ENCODE measurements around the gene ZNF423. TPM values are rescaled to one million over a fixed set of nuclear protein-coding genes. Genes with fewer than 3 reads are reported as not detected.
"Not testable (repeated sequence)": the region's sequence is repeated elsewhere in the genome, so short reads cannot be mapped to it uniquely, and the experiment has no call there.

Gene ZNF423
- total RNA-seq, 2 experiments from 2014 or later: not detected

DNA sequence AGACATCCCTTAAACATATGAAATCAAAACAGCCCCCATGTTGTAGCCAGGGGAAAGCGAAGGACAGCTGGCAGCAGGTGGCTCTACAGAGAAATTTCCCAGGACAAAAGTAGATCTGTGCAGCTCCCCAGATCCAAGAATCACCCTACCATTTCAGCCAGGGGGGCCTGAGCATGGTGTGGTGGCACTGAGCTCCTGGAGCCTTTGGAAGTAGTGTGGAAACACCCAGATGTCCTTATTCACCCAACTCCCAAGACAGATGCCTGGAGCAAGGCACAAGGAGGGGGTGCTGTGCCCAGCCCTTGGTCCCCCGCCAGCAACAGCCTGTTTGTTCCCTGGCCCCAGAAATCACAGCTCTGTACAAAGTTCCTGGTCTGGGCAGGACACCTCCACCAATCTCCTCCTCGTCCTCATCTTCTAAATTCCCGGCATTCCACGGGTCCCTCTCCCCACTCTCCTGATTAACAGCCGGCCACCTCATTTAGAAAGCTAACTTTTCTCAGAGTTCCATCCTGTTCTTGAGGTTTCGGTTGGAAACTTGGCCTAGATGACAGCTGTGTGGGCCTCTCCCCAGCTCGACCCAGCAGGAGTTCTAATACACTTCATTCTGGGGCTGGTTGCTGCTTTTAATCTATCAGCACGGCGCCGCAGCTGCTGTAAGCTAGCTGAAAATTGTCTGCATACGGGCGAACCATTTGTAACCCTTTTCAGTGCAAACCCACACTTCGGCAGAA, 291.2 kb downstream of the ZNF423 start:
- Mint-ChIP-seq H3K36me3 (ENCODE audit: low read depth) (no peaks in the 10 kb centered on the region), H3K4me3 (no peak overlapping the region), H3K27me3 (no peaks in the 10 kb centered on the region), H3K9me3 (ENCODE audit: low read depth) (no peaks in the 10 kb centered on the region), H3K27ac (no peak overlapping the region), H3K4me1 (no peaks in the 10 kb centered on the region)
- DNase-seq (no peak), ATAC-seq (no peak)
- CTCF ChIA-PET: no interaction called here
- POLR2A ChIA-PET: no interaction called here
- intact Hi-C loops (cut with DNase I, micrococcal nuclease): no loop called here

DNA sequence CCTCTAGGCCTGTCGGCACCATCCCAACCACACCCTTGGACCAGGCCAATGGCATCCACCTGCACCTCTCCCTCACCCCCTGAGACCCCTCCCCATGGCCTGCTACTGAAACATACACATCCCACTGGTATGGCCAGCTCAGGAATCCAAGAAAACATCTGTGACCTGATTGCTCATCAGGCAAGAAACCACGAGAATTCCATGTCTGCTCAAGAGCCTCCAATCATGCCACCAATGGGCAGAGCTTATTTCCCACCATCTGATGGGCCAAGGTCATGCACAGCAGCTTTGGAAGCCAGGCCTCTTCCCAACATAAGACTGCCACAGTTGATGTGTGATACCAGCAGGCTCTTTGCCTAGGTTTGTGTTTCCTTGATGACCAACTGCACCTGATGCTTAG, 292.2 kb downstream of the ZNF423 start:
- no peak overlapping the region for H3K27ac Mint-ChIP-seq
- H3K4me1 Mint-ChIP-seq: no peaks in the 10 kb centered on the region
- ATAC-seq: no peak

DNA sequence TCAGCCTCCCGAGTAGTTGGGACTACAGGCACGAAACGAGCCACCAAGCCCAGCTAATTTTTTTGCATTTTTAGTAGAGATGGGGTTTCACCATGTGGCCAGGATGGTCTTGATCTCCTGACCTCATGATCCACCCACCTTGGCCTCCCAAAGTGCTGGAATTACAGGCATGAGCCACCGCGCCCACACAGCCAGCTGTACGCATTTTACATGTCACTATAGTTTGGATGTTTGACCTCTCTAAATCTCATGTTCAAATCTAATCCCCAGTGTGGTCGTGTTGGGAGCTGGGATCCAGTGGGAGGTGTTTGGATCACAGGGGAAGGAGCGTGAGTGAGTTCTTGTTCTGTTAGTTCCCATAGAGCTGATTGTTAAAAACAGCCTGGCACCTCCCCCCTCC, 293.0 kb downstream of the ZNF423 start:
- H3K9me3 Mint-ChIP-seq (ENCODE audit: low read depth); intact Hi-C loops (cut with DNase I, micrococcal nuclease); H3K27me3 Mint-ChIP-seq; POLR2A ChIA-PET; H3K36me3 Mint-ChIP-seq (ENCODE audit: low read depth); H3K27ac Mint-ChIP-seq; H3K4me3 Mint-ChIP-seq; DNase-seq; ATAC-seq; H3K4me1 Mint-ChIP-seq: not testable (repeated sequence)
- CTCF ChIA-PET: interaction anchor here (1.2 kb wide), 1 partner anchor 24 kb away, joined by 3 read pairs; no protein-coding TSS in a partner anchor

More for the DNA sequence above, 292.2 kb downstream of the ZNF423 start:
- H3K9me3 Mint-ChIP-seq (ENCODE audit: low read depth): no peaks in the 10 kb centered on the region
- no peaks in the 10 kb centered on the region for H3K27me3 Mint-ChIP-seq
- DNase-seq: no peak
- CTCF ChIA-PET: no interaction called here
- H3K36me3 Mint-ChIP-seq (ENCODE audit: low read depth): no peaks in the 10 kb centered on the region
- no peak overlapping the region for H3K4me3 Mint-ChIP-seq
- POLR2A ChIA-PET: no interaction called here
- intact Hi-C loops (cut with DNase I, micrococcal nuclease): no loop called here

DNA sequence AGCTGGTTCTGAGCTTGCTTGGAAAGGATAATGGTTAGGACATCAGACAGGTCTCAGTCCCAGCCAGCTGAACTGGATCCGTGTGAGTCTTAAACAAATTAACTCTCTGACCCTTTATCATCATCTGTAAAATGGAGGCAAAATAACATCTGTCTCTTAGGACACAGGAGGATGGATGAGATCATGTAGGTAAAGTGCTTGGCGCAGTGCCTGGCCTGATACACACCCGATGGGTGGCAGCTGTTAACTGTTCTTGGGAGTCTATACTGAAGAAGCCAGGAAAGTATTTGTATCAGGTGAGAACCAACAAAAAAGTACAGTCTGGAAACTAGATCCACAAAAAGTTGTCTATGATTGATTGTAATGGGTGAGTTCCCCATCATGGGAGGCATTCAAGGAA, 293.7 kb downstream of the ZNF423 start:
- ATAC-seq: no peak
- POLR2A ChIA-PET: no interaction called here
- Mint-ChIP-seq H3K4me3 (no peak overlapping the region), H3K9me3 (ENCODE audit: low read depth) (no peaks in the 10 kb centered on the region), H3K27ac (no peak overlapping the region), H3K27me3 (no peaks in the 10 kb centered on the region), H3K36me3 (ENCODE audit: low read depth) (no peaks in the 10 kb centered on the region), H3K4me1 (no peaks in the 10 kb centered on the region)
- no peak for DNase-seq
- CTCF ChIA-PET: interaction anchor here (1.2 kb wide), 1 partner anchor 24 kb away, joined by 3 read pairs; no protein-coding TSS in a partner anchor
- intact Hi-C loops (cut with DNase I, micrococcal nuclease): no loop called here

DNA sequence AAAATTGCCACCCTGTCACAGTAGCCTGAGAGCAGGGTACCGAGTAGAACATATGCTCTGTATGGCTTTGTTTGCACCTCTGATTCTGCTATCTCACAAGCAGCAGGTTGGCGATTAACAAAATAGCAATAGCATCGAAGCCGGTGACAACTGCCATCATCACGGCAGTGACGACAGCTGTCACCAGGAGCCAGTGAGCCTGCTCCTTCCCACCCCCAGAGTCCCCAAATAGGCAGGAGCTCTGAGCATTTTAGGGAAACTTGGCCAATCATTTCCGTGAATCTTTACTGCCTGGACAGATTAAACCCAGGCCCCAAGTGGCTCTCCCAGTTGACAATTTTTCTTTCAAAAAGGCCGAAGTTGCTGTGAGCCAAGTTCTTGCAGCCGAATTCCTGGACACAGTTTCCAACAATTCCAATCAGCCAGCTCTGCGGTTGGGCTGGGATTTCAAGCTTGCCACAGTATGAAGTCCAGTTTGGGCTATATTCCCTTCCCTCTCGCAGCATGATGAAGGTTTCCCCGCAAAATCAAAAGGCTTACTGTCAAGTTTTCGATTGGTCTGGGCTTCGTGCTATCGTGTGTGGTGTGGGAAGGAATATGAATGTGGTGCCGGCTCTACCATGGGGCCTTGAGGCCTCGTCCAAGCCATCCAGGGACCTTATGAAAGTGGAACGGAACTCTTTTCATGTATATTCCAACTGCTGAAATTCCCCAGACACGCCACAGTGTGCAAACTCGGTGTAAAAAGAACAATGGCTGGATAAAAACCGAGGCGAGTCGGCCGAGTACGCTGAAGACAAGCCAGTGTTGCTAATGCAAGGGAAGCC, 295.7 kb downstream of the ZNF423 start:
- intact Hi-C loops (cut with DNase I, micrococcal nuclease): no loop called here
- no peak overlapping the region for H3K27ac Mint-ChIP-seq
- H3K27me3 Mint-ChIP-seq: no peaks in the 10 kb centered on the region
- DNase-seq: no peak
- no peaks in the 10 kb centered on the region for H3K4me1 Mint-ChIP-seq
- CTCF ChIA-PET: interaction anchor here (0.6 kb wide), 1 partner anchor 32 kb away, joined by 3 read pairs; no protein-coding TSS in a partner anchor
- H3K36me3 Mint-ChIP-seq (ENCODE audit: low read depth): no peaks in the 10 kb centered on the region
- ATAC-seq: no peak
- no peak overlapping the region for H3K4me3 Mint-ChIP-seq
- POLR2A ChIA-PET: no interaction called here
- H3K9me3 Mint-ChIP-seq (ENCODE audit: low read depth): no peaks in the 10 kb centered on the region

DNA sequence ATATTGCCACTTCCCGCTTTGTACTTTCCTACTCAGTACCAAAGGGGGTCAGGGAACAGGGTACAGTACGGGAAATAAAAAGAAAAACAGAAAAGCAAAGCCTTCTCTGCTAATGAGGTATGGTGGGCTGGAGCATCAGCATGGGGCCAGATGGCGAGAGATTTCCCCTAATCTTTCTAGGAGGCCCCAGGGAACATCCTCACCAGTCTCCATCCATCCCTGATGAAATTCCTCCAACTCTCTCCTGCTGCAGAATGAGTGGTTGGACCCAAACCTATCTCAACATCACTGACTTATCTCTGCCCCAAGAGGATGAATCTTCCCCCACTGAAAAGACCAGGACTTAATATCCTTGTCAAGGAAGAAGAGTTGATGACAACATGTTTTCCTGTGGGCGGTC, 296.7 kb downstream of the ZNF423 start:
- ATAC-seq (no peak), DNase-seq (no peak)
- H3K9me3 Mint-ChIP-seq (ENCODE audit: low read depth): no peaks in the 10 kb centered on the region
- no peaks in the 10 kb centered on the region for H3K4me1 Mint-ChIP-seq
- CTCF ChIA-PET: no interaction called here
- POLR2A ChIA-PET: no interaction called here
- H3K27me3 Mint-ChIP-seq: no peaks in the 10 kb centered on the region
- no peak overlapping the region for H3K4me3 Mint-ChIP-seq
- H3K27ac Mint-ChIP-seq: no peak overlapping the region
- H3K36me3 Mint-ChIP-seq (ENCODE audit: low read depth): no peaks in the 10 kb centered on the region
- intact Hi-C loops (cut with DNase I, micrococcal nuclease): no loop called here

DNA sequence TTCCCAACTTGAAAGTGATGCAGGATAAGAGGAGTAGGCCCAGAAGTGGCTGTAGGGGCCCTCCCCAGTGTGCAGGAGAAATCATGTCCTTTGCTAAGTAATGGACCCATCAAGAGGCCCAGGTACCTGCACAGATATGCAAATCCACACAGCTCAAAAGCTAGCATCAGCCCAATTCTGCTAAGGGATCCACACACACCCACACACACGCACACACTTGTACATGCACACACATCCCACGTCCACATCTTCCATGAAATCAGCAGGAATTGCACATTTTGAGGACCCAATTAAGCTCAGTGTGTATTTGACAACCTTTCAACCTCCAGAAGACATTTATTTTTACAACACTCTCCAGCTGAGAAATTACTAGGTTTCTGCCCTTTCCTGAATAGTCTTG, 297.5 kb downstream of the ZNF423 start:
- Mint-ChIP-seq H3K4me1 (no peaks in the 10 kb centered on the region), H3K36me3 (ENCODE audit: low read depth) (no peaks in the 10 kb centered on the region), H3K4me3 (no peak overlapping the region), H3K27ac (no peak overlapping the region), H3K27me3 (no peaks in the 10 kb centered on the region), H3K9me3 (ENCODE audit: low read depth) (no peaks in the 10 kb centered on the region)
- DNase-seq (no peak), ATAC-seq (no peak)
- CTCF ChIA-PET: no interaction called here
- POLR2A ChIA-PET: no interaction called here
- intact Hi-C loops (cut with DNase I, micrococcal nuclease): no loop called here

DNA sequence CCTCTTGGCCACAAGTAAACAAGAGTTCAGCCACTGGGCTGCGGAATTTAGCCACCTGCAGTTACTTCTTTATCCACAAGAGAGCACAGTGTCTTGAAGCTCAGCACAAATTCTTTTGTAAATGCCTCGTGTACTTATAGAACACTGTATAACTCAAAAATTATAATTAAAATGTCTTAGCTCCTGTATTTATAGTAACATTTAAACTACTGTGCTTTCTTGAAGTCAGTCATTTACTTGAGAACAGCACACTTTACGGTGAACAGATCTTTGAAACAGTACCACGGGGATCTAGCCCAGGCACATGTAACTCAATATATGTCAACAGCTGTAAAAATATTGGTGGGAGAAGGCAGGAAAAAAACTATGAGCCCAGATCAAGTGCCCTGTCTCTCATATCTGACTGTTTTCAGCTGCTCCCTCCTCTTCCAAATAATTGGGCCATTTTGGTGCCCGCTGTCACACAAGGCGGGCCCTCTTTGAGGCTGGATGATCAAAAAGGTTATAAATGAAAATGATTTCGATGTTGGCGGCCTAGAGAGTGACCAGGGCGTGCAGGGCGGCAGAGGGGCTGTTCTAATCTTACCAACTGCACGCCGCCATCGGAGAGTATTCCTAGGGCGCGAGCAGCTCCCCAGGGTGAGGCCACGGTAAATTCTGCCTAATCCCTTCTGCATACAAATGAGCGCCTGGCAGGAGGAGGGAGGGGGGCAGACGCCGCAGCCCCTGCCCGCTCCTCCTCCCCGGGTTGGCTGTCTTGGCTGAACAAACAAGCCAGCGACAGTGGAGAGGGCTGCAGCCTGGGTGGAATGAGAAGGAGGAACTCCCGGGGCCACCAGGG, 299.1 kb downstream of the ZNF423 start:
- no peaks in the 10 kb centered on the region for H3K36me3 Mint-ChIP-seq (ENCODE audit: low read depth)
- no peak for ATAC-seq
- no peak overlapping the region for H3K27ac Mint-ChIP-seq
- no peaks in the 10 kb centered on the region for H3K9me3 Mint-ChIP-seq (ENCODE audit: low read depth)
- no peak overlapping the region for H3K4me3 Mint-ChIP-seq
- H3K27me3 Mint-ChIP-seq: no peaks in the 10 kb centered on the region
- ChIA-PET POLR2A (no interaction called here), CTCF (interaction anchor here (0.6 kb wide), 1 partner anchor 42 kb away, joined by 4 read pairs; no protein-coding TSS in a partner anchor)
- no peaks in the 10 kb centered on the region for H3K4me1 Mint-ChIP-seq
- no peak for DNase-seq
- intact Hi-C loops (cut with DNase I, micrococcal nuclease): no loop called here

DNA sequence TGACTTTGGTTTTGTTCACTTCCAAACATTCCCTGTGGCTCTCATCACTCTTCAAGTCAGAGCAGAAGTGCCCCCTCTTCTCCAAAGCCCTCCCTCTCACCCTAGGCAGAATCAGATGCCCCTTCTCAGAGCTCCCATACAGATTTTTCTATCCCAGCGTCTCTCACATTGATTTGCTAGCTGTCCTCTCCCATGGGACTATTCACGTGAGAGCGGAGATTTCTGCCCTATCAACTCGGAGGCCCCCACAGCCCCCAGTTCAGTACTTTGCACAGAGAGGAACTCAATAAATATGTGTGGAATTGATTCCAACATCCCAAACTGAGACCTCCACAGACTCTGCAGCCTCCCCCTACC, 299.7 kb downstream of the ZNF423 start:
- POLR2A ChIA-PET: interaction anchor here (0.6 kb wide), 1 partner anchor 130 kb away, joined by 3 read pairs; no protein-coding TSS in a partner anchor
- Mint-ChIP-seq H3K27me3 (no peaks in the 10 kb centered on the region), H3K4me1 (no peaks in the 10 kb centered on the region), H3K9me3 (ENCODE audit: low read depth) (no peaks in the 10 kb centered on the region), H3K4me3 (no peak overlapping the region), H3K27ac (no peak overlapping the region), H3K36me3 (ENCODE audit: low read depth) (no peaks in the 10 kb centered on the region)
- CTCF ChIA-PET: interaction anchor here (0.6 kb wide), 1 partner anchor 42 kb away, joined by 4 read pairs; no protein-coding TSS in a partner anchor
- intact Hi-C loops (cut with DNase I, micrococcal nuclease): no loop called here
- ATAC-seq: no peak
- no peak for DNase-seq

DNA sequence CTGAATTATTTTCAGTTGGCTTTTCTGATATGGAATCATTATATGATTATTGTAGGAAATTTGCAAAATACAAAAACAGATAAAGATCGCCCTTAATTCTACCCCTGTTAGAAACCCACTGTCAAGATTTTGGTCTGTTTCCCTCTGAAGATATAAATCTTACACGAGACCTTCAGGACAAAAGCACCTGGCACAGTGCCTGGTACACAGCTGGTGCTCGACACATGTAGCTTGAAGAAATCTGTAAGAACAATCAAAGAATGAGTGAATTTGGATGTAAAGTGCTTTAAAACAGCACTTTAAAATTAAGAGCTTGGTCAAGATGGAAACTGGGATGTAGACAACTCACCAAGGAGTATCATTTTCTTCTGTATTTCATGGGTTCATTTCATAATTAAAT, 301.2 kb downstream of the ZNF423 start:
- DNase-seq (no peak), ATAC-seq (no peak)
- CTCF ChIA-PET: interaction anchor here (0.5 to 0.9 kb wide), 2 partner anchors 29 to 1831 kb away, joined by 3 to 4 read pairs; no protein-coding TSS in a partner anchor
- intact Hi-C loops (cut with DNase I, micrococcal nuclease): no loop called here
- H3K27ac Mint-ChIP-seq: no peak overlapping the region
- POLR2A ChIA-PET: no interaction called here
- no peaks in the 10 kb centered on the region for H3K27me3 Mint-ChIP-seq
- H3K36me3 Mint-ChIP-seq (ENCODE audit: low read depth): no peaks in the 10 kb centered on the region
- no peaks in the 10 kb centered on the region for H3K4me1 Mint-ChIP-seq
- no peaks in the 10 kb centered on the region for H3K9me3 Mint-ChIP-seq (ENCODE audit: low read depth)
- H3K4me3 Mint-ChIP-seq: no peak overlapping the region

DNA sequence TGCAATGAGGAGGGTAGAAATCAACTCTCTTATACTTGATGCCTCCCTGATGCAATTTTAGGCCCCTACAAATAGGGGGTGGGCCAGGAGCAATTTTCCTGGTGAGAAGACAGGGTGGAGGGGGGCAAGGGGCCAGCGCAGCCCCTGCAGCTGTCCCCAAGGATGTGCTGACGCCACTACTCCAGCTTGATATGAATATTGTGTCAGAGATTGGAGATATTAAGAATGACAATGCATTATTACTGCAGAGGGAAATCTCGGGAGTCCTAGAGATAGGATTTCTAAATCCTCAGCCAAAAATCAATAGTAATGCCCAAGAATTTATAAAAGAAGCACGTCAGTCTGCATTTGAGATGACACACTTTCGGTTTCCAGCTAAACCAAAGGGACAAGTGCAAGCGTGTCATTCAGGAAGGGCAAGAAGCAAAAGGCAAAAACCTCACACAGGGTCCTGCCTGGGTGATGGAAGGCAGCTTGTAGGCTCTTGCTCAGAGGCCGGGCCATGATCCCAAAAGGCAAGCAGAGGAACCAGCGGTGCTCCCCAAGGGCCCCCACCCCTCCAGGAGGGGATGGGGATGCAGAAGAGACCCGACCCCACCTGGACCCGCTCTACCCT, 303.5 kb downstream of the ZNF423 start:
- ChIA-PET POLR2A (no interaction called here), CTCF (no interaction called here)
- H3K27me3 Mint-ChIP-seq: no peaks in the 10 kb centered on the region
- H3K36me3 Mint-ChIP-seq (ENCODE audit: low read depth): no peaks in the 10 kb centered on the region
- H3K9me3 Mint-ChIP-seq (ENCODE audit: low read depth): no peaks in the 10 kb centered on the region
- no peak overlapping the region for H3K4me3 Mint-ChIP-seq
- H3K4me1 Mint-ChIP-seq: no peaks in the 10 kb centered on the region
- DNase-seq: no peak
- H3K27ac Mint-ChIP-seq: no peak overlapping the region
- no peak for ATAC-seq
- intact Hi-C loops (cut with DNase I, micrococcal nuclease): no loop called here

Measured in activated CD4-positive, alpha-beta T cell treated with anti-CD3 and anti-CD28 coated beads for 36 hours (primary cell).